GM19328 (cell line): Measurements from ENCODE around the gene CCDC138.

ENCODE experiments used
- ATAC-seq: cut with Tn5 transposase; IDR thresholded peaks from one replicate; pipeline ENCODE4 v1.9.1; 2021; ENCODE audit warnings: mild to moderate bottlenecking, moderate library complexity; ENCODE audit not compliant: unreplicated experiment

The CCDC138 gene

DNA sequence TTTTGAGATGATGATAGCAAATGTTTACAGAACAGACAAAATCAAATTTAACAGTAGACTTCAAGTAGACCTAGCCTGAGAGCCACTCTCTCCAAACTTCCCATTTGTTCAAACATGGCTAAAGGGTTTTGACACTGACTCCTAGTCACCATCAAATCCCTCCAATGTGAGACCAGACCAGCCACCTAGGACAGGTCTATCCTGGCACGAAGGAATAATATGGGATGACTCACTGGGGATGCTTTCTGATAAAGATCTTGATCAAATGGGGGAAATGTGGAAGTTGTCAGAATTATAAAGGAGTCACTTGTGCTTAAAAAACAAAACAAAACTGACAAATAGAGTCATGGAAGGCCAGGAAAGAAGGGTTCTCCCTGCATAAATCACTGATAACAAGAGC lies 106.7 kb downstream of the CCDC138 start:
- no peak for ATAC-seq

DNA sequence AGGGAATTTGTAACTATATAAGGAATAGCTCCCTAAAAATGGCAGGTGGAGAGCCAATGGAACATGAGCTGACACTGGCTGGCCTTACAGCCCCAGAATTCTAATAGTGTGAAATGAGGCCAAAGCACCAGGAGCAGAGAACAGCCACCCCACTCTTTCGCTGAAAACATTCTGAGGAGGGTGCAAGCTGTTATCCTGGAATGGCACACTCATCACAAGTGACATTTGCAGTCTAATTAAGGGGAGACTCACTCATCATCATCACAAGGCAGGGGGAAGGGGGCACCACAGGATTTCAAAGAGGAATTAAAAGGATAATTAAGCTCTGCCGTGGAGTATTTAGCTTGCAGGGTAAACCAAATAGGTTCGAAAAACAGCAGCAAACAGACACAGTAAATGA lies 108.2 kb downstream of the CCDC138 start:
- no peak for ATAC-seq

DNA sequence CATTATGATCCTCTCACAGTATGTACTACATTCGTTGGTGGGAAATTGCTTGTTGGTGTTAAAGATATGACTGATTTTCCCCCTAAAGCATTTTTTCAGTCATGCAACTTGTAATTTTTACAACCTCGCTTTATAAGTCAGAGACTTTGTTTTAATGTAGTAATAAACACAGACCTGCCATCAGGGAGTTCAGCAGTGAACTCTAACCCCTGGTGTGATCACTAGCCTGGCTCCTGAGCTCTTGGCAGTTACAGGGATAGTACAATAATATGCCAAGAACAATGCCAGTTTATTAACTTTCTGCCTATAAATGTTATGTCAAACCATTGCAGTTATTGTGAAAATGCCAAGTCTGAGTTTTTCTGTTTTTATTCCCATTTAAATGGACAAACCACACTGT lies 108.6 kb downstream of the CCDC138 start:
- ATAC-seq = no peak

DNA sequence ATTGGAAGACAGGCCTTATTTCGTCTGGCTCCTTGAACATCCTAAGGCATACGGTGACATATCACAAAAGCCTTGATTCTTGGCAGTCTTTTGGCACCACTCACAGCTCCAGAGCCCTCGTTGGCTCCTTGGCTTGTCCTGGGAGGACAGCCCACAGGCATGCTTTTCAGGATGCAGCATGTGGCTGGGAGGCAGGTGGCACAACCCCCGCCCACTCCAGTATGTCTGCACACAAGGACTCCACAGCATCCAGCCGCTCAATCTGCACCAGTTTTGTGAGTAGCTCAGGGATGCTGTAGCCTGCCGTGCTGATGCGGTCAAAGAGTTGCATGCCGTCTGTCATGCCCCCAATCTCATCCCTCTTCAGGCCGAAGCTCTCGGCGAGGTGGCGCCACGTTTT lies 110.2 kb downstream of the CCDC138 start:
- ATAC-seq = no peak

DNA sequence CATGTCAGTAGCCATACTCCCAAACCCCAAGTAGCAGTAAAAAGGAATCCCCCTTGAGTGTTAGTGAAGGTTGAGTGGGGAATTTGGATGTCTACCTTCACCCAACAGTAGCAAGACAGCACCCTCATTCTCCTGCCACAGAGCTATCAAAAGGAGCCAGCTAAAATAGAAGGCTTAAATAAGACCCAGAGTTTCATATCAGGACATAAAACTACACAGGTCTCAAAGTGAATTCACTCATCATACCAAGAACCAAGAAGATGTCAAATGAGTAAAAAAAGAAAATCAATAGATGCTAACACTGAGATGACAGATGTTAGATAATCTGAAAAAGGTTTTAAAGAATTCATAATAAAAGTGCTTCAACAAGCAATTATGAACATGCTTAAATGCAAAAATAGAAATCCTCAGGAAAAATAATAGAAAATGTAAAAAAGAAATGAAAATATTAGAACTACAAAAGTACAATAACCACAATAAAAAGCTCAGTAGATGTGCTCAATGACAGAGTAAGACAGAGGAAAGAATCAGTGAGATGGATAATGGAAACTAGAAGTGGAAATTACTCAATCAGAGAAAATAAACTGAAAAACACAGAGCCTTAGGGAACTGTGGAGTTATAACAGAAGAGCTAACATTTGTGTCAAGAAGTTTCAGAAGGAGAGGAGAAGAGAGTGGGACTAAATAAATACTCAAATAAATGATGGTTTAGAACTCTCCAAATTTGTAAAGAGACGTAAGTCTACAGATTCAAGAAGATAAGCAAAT lies 111.9 kb downstream of the CCDC138 start:
- ATAC-seq = no peak

DNA sequence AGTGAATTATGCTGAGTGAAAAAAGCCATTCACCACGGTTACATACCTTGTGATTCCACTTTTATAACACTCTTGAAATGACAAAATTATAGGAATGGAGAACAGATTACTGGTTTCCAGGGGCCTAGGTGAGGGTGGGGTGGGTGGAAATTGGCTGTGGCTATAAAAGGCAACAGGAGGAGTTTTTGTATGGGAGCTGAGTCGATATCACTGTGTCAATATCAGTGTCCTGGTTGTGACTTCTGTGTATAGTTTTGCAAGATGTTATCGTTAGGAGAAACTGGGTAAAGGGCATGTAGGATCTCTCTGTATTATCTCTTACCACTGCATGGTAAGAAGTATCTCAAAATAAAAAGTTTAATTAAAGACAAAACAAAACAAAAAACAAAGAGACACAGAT lies 118.1 kb downstream of the CCDC138 start:
- ATAC-seq = no peak

DNA sequence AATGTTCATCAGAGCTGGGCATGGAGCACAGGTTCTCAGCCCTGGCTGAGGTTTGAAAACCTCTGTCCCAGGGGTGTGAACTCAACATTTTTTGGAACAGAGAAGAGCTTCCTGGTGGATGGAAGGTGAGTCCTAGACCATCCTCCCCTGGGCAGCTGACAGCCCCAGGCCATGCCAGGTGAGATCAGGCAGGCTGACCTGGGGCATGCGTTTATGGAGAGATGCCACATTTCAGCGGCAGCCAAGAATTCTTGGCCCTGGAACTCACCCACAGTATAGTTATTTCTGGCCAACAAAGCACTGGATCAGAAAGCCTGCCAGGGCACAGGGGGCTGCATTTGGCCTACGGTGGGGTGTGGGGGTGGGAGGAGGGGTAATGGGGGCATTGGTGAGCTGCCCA lies 118.6 kb downstream of the CCDC138 start:
- ATAC-seq = no peak

DNA sequence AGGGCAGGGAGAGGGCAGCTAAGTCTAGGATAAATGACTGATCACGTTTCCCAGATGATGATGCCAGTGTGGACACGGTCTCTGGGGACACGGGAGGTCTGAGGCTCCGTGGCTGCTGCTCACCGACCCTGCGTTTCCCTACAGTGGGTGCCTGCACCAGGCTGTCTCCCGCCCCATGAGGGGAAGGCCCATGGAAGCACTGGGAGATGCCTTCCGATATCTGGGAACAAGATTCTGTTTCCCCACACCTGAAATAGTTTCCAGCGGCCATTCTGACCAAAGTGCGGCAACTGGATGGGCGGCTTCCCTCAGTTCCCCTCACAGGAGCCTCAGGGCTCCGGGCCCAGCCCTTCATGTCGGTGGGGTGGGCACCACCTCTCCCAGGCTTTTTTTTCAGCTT lies 119.3 kb downstream of the CCDC138 start:
- no peak for ATAC-seq

DNA sequence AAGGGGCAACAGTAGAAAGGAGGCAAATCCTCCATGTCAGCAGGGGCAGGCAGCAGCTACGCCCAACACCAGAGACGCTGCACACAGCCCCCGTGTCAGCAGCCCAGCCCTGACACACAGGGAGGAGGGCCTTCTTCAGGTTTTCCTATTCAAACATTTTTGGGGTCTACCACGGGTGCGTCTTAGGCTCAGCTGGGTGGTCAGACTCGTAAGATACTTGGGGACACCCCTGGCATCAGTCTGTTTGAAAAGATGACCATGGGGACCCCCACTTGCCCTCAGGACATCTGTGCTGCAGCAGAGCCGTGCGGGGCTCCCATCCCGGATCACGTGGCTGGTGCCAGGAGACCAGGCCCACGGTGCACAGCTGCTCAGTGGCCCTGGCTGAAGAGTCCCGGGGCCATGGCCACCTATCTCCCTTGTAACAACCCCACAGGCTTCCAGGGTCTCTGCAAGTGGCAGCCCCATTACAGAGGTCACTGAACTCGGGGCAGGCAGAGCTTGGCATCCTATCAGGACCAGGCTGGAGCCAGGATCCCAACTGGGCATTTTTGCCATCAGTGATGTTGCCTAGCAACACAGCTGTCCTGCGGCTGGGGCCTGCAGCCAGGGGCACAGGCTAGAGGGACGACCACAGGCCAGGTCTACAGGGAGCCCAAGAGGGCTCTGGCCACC lies 120.0 kb downstream of the CCDC138 start:
- ATAC-seq = no peak

DNA sequence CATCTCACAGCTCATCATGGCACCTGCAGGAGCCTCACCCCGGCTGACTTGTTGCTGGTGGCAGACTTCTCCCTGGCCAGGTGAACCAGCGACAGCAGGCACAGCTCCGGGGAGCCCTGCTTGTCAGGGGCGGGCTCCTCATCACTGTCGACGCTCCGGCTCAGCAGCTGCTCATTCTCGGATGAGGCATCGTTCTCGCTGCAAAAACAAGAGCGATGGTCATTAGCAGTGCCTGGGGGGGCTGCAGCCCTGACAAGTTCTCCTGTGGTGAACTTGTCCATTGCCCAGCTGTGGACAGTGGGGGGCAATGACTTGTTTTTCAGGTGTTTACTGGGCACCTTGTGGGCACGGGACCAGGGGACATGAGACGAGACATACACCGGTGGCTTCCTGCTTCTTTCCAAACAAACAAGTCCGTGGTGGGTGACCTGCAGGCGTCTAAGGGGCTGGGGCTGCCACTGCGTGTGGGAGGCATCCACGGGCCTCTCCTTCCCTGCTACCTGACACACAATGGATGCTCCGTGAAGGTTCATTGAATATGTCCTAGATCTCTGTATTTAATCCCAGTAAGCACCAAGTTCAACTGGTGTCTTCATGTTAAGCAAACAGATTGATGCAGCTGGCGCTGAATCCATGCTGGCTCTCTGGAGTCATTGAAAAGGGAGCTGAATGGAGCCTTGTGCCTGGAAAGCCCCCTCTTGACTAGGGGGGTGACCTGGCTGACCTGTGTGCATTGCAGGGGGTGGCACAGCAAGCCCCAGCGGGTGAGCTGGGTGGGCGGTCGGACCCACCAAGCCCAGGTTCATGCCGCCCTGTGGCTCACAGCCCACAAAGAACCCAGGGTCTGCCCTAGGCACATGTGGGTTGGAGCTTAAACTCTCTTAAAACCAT lies 121.5 kb downstream of the CCDC138 start:
- no peak for ATAC-seq

DNA sequence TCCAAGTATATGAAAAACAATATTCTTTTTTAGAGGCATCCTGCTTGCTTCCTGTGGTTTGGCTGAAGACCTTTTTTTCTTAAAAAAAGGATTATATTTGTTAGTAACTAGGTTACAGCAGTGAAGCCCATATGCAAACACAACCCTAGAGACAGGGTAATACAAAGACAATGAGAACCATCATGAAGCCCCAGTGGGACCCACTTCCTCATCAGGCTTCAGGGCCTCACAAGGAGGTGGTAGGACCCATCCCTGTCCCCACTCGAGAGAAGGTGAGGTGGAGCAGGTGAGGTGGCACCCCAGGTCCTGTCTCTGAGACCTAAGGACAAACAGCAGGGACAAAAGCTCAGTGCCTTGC lies 122.1 kb downstream of the CCDC138 start:
- no peak for ATAC-seq

DNA sequence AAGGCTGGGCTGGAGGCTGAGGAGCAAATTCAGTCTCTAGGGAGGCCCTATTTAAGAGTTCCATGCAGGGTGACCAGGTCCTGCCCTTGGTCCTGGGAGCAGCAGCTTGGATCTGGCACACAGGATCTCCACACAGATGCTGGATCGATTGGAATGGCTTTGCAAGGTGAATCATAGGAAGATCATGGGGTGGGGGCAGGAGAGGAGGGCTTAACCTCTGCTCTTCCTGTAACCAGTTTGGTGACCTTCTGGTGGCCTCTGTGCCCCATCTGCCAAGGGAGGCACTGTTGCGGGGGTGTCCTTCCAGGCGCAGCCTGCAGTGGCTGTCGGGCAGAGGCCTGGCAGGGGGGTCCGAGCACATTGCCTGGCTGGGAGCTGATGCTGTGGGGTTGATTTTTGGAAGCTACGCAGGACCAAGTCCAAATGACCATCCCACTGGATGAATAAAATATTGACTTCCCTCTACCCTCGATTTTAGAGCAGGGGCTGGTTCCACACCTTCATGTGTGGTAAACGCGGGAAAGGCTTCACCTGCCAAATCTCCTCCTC lies 122.8 kb downstream of the CCDC138 start:
- no peak for ATAC-seq

DNA sequence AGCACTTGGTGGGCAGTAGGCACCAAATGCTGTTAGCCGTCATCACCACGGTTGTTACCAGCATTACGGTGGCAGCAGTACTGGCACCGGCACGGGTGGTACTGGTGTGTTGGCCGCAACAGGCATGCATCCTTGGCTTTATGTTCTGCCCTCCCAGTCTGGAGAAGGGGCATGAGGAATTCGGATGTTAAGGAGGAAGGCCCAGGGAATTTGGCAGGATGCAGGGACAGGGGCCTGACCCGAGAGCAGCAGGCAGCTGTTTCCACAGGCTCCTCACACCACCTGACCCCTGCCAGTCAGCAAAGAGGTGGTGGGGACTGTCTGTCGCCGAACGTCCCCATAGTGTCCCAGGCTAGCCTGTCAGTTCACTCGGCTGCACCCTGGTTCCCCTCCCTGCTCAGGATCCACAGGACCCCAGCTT lies 123.5 kb downstream of the CCDC138 start:
- no peak for ATAC-seq

DNA sequence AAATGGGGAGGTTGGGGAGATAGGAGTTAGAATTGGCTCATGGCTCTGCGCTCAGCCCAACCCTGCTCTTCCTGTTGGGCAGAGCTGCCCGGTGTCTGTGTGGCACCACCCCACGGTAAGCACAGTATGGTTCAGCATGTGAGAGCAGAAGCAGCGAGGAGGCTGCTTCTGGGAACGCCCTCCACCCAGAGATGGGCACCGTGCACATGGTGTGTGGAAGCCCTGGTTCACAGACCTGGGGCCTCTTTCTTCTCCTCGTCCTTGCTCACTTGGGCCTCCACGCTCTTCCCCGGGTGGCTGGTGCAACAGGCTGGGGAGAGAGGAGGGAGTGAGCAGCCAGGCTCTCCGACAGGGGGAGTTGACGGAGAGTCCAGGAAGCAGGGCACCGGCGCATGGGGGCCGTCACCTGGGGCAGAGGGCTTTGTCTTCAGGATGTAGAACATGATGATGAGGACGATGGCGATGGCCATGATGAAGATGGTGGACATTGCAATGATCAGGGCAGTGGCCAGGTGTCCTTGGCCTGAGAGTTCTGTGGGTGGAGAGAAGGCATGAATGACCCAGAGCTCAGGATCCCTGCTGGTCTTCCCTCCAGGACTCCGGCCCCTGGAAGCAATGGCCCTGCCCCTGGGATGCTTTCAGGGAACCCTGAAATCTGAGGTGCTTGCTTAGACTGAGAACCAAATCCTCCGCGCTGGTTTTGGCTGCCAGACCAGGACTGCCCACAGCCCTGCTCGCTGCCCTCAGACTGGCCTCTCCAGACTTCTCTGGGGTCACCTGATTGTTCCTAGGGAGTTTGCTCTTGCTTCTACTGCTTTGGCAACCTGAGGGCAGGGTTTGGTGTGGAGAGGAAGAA lies 124.2 kb downstream of the CCDC138 start:
- no peak for ATAC-seq

DNA sequence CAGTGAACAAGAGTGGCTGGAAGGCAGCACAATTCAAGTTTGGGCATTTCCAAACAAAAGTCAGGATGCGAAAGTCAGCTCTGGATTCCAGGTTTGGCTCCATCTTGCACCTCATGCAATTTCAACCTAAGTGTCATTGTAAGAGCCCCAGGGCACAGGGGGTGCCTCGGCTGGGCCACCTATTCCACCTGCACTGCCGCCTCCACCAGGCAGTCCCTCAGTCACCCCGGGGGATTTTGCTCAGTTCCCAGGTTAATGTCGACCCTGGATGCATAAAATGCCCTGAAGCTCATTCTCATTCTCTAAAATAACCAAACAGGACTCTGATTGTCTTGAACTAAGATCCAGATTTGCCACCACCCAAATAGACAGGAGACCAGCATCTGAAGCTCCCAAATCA lies 124.8 kb downstream of the CCDC138 start:
- no peak for ATAC-seq

DNA sequence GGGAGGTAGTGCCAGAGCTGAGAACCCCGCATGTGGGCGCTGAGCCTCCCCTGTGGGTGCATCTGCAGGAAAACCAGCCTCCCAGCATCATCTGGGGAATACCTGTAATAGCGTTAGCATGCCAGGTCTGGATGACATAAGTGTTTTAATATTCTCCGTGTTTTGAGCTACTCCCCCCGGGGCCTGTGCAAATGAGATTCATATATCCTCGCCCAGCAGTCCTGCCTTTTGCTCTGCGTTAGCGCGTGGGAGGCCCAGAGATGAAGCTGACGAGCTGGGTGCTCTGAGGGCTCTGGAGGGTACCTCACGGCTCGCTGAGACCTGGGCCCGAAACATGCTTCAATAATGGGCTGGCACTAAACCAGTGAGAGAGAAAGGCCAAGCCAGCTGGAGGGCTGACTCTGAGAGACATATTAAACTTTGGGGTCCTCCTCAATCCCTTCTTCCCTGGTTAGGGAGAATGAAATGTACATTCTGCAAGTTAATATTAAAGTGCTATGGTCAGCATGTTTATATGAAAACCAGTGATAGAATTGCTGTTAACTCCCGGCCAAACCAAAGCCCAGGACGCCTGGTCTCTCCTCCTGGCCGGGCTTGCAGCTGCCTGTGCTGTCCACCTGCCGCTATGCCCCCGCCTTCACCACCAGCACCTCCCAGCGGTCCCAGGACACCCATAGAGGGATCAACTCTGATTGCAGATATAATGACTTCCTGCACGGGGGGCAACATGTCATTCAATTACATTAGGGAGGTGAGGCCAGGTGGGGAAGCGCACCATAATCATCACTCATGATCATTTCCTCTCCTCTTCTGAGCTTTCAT lies 125.4 kb downstream of the CCDC138 start:
- no peak for ATAC-seq

DNA sequence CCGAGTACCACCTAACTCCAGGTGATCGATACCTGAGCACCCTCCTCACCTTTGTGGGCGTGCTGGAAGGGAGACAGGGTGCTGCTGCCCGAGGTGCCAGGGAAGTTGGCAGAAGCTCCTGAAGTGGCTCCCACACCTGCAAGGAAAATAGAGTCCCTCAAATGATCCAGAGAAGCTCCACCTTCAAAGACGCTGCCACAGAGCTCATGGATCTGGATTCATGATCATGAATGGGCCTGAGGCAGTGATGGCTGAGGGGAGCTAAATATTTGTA lies 126.0 kb downstream of the CCDC138 start:
- no peak for ATAC-seq

DNA sequence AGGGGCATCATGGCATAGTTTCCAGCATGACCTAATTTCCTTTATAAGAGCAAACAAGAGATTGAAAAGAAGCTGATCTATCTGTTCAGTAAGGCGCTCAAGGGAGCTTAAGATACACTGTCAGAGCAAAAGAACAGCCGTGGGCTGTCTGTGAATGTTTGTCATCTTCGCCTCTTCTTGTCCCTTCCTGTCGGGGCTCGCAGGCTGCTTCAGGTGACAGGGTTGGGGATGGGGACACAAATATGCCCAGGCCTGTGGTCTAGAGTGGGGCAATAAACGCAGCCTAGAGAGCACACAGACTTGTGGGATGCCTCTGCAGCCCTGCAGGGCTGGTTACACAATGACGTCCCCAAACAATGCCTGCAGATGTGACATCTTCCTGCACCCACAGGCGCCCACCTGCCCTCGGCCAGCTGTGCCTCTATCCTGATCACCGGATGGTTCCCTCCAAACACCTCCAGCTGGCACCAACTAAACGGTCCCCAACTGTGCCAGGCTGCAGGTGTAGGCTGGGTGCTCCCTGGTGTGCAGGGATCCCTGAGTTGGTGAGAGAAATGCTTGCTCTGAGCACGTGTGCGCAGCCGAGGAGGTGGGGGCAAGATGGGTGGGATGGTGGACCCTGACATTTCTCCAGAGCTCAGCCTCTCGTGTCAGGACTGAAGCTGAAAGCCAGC lies 129.7 kb downstream of the CCDC138 start:
- no peak for ATAC-seq

DNA sequence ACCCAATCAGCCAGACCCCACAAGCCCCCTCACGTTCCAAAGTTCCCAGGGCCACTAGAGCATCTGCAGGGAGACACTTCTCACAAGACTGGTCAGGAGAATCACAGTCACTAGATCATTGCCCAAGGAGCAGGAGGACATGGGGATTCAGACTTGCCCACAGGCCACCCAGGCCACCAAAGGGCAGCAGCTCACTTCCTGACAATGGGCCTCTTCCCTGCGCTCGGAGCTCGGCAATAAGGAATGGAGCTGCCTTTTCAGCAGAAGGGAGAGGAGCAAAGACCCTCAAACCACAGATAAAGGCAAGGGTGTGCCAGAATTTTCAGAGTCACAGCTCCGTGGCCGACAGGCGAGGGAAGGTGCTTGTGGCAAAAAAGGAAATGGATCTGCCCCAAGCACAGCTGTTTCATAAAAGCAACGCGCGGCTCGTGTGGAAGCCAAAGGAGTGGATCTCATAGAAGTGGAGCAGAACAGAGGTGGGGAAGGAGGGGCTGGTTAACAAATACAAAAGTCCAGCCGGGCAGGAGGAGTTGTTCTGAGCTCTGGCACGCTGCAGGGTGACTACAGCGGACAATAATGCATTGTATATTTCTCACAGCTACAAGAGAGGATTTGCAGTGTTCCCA lies 130.3 kb downstream of the CCDC138 start:
- no peak for ATAC-seq
